ENCODE measurements around the gene VPS13C.

The VPS13C gene

DNA sequence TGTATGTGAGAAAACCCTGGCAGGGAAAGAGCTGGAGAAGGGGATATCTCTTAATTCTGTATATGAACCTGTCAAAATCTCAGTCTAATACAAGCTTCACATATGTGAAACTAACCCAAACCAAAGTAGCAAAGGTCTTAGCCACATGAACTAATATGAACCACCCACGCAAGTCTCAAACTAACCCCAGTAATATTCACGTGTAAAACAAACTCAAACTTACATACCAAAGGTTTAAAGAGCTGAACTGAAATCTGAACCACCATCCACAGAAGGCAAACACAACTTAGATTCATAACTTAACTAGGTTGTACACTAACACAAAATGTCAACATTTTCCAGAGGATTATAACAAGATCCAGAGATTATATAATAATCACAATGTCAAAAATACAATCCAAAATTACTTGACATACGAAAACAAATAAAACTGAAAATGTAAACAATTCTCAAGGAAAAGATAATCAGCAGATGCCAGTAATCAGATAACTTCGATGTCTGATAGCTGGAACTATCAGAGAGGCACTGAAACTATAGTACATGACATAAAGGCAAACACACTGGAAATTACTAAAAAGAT, 64.1 kb downstream of the VPS13C start:
- Histone ChIP-seq H3K4me3 (ENCODE audit: low read length) (no peak overlapping the region), H3K36me3 (ENCODE audit: control insufficient read depth, insufficient read depth, low read length) (no peaks in the 10 kb centered on the region), H3K27ac (ENCODE audit: low read length) (no peak overlapping the region), H3K9me3 (ENCODE audit: control insufficient read depth, insufficient read depth, low read length) (no peaks in the 10 kb centered on the region), H3K27me3 (ENCODE audit: control insufficient read depth, insufficient read depth, low read length) (no peaks in the 10 kb centered on the region), H3K4me1 (ENCODE audit: control insufficient read depth, insufficient read depth, low read length) (no peaks in the 10 kb centered on the region)
- WGBS (ENCODE audit: insufficient coverage, insufficient read length) = no CpG with 5 or more reads among the region's 4 CpGs
- DNase-seq (ENCODE audit: low read depth, low spot score) = no peak

DNA sequence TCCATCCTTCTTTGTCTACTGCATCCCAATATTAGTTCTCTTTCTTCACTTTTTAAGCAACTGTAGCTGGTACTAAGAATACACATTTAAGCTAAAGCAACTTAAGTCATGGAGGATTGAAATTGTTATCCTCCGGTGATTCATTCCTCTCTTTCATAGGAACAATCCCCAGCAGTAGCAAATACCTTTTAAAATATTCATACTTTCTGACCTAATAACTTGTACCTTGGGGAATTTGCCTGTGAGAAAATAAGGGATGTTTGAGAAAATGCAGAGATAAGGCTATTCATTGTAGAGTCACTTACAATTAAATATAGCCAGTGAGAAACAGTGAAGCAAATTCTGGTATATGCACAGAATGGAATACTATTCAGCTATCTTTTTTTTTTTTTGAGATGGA, 66.0 kb downstream of the VPS13C start:
- no CpG with 5 or more reads among the region's 1 CpG for WGBS (ENCODE audit: insufficient coverage, insufficient read length)
- Histone ChIP-seq H3K27ac (ENCODE audit: low read length) (no peak overlapping the region), H3K4me3 (ENCODE audit: low read length) (no peak overlapping the region), H3K36me3 (ENCODE audit: control insufficient read depth, insufficient read depth, low read length) (no peaks in the 10 kb centered on the region), H3K27me3 (ENCODE audit: control insufficient read depth, insufficient read depth, low read length) (no peaks in the 10 kb centered on the region), H3K9me3 (ENCODE audit: control insufficient read depth, insufficient read depth, low read length) (no peaks in the 10 kb centered on the region), H3K4me1 (ENCODE audit: control insufficient read depth, insufficient read depth, low read length) (no peaks in the 10 kb centered on the region)
- DNase-seq (ENCODE audit: low read depth, low spot score) = no peak

- Histone ChIP-seq H3K9me3 (ENCODE audit: control insufficient read depth, insufficient read depth, low read length) (no peaks in the 10 kb centered on the region), H3K27ac (ENCODE audit: low read length) (no peak overlapping the region), H3K36me3 (ENCODE audit: control insufficient read depth, insufficient read depth, low read length) (no peaks in the 10 kb centered on the region), H3K4me1 (ENCODE audit: control insufficient read depth, insufficient read depth, low read length) (no peaks in the 10 kb centered on the region), H3K4me3 (ENCODE audit: low read length) (no peak overlapping the region), H3K27me3 (ENCODE audit: control insufficient read depth, insufficient read depth, low read length) (no peaks in the 10 kb centered on the region)
- DNase-seq (ENCODE audit: low read depth, low spot score) = no peak
Observed at GRCh38 chr15:61992518-61992917, 67.7 kb downstream of the VPS13C start.

- WGBS (ENCODE audit: insufficient coverage, insufficient read length) = 100% methylated on average over 1 of the region's 5 CpGs
- Histone ChIP-seq H3K27me3 (ENCODE audit: control insufficient read depth, insufficient read depth, low read length) (no peaks in the 10 kb centered on the region), H3K4me3 (ENCODE audit: low read length) (no peak overlapping the region), H3K4me1 (ENCODE audit: control insufficient read depth, insufficient read depth, low read length) (no peaks in the 10 kb centered on the region), H3K9me3 (ENCODE audit: control insufficient read depth, insufficient read depth, low read length) (no peaks in the 10 kb centered on the region), H3K27ac (ENCODE audit: low read length) (no peak overlapping the region), H3K36me3 (ENCODE audit: control insufficient read depth, insufficient read depth, low read length) (no peaks in the 10 kb centered on the region)
- DNase-seq (ENCODE audit: low read depth, low spot score) = no peak
Observed at GRCh38 chr15:61989667-61990066, 70.6 kb downstream of the VPS13C start.

DNA sequence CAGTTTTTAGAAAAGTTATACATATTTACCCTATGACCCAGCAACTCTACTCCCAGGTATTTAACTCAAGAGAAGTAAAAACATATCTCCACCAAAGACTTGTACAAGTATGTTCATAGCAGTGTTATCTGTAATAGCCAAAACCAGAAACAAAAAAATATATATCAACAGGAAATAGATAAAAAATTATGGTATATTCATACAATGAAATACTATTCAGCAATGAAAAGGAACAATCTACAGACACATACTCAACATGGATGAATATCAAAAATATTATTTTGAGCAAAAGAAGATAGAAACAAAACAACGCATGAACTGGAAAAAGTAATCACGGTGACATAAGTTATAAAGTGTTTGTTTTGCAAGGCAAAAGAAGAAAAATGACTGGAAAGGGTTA, 72.4 kb downstream of the VPS13C start:
- no peaks in the 10 kb centered on the region for H3K9me3 ChIP-seq (ENCODE audit: control insufficient read depth, insufficient read depth, low read length)
- WGBS (ENCODE audit: insufficient coverage, insufficient read length) = no CpG with 5 or more reads among the region's 2 CpGs
- H3K4me3 ChIP-seq (ENCODE audit: low read length) = no peak overlapping the region
- no peaks in the 10 kb centered on the region for H3K4me1 ChIP-seq (ENCODE audit: control insufficient read depth, insufficient read depth, low read length)
- DNase-seq (ENCODE audit: low read depth, low spot score) = no peak
- H3K27ac ChIP-seq (ENCODE audit: low read length) = no peak overlapping the region
- no peaks in the 10 kb centered on the region for H3K27me3 ChIP-seq (ENCODE audit: control insufficient read depth, insufficient read depth, low read length)
- no peaks in the 10 kb centered on the region for H3K36me3 ChIP-seq (ENCODE audit: control insufficient read depth, insufficient read depth, low read length)

GRCh38 chr15:61983081-61983480, 77.2 kb downstream of the VPS13C start:
- no peaks in the 10 kb centered on the region for H3K9me3 ChIP-seq (ENCODE audit: control insufficient read depth, insufficient read depth, low read length)

DNA sequence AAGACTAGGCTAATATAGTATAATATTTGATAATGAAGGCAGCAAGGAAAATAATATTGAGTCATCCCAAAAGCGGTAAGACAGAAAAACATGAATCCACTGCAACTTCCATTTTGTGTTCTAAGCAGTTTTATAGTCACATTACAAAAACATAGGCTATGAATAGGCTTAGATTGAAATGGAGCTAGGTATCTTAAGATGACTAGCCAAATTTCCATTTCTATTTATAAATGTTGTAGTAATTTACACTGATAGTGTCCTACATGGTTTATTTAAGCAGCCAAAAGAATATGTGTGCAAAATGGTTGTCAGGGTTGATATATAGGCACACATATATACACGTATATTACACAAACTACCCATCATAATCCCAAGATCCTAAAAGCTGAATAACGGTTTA, 82.0 kb downstream of the VPS13C start:
- Histone ChIP-seq H3K9me3 (ENCODE audit: control insufficient read depth, insufficient read depth, low read length) (no peaks in the 10 kb centered on the region), H3K36me3 (ENCODE audit: control insufficient read depth, insufficient read depth, low read length) (no peaks in the 10 kb centered on the region), H3K27me3 (ENCODE audit: control insufficient read depth, insufficient read depth, low read length) (no peaks in the 10 kb centered on the region), H3K4me3 (ENCODE audit: low read length) (no peak overlapping the region), H3K4me1 (ENCODE audit: control insufficient read depth, insufficient read depth, low read length) (no peaks in the 10 kb centered on the region), H3K27ac (ENCODE audit: low read length) (no peak overlapping the region)
- no peak for DNase-seq (ENCODE audit: low read depth, low spot score)
- WGBS (ENCODE audit: insufficient coverage, insufficient read length) = no CpG with 5 or more reads among the region's 3 CpGs

More at GRCh38 chr15:61983081-61983480, 77.2 kb downstream of the VPS13C start:
- Histone ChIP-seq H3K36me3 (ENCODE audit: control insufficient read depth, insufficient read depth, low read length) (no peaks in the 10 kb centered on the region), H3K4me3 (ENCODE audit: low read length) (no peak overlapping the region), H3K27me3 (ENCODE audit: control insufficient read depth, insufficient read depth, low read length) (no peaks in the 10 kb centered on the region), H3K4me1 (ENCODE audit: control insufficient read depth, insufficient read depth, low read length) (no peaks in the 10 kb centered on the region), H3K27ac (ENCODE audit: low read length) (no peak overlapping the region)
- WGBS (ENCODE audit: insufficient coverage, insufficient read length) = no CpG with 5 or more reads among the region's 3 CpGs
- DNase-seq (ENCODE audit: low read depth, low spot score) = no peak

GRCh38 chr15:61974759-61975158, 85.5 kb downstream of the VPS13C start:
- H3K4me1 ChIP-seq (ENCODE audit: control insufficient read depth, insufficient read depth, low read length) = no peaks in the 10 kb centered on the region
- H3K9me3 ChIP-seq (ENCODE audit: control insufficient read depth, insufficient read depth, low read length) = no peaks in the 10 kb centered on the region
- no CpG with 5 or more reads among the region's 1 CpG for WGBS (ENCODE audit: insufficient coverage, insufficient read length)
- DNase-seq (ENCODE audit: low read depth, low spot score) = no peak
- no peaks in the 10 kb centered on the region for H3K27me3 ChIP-seq (ENCODE audit: control insufficient read depth, insufficient read depth, low read length)
- no peak overlapping the region for H3K4me3 ChIP-seq (ENCODE audit: low read length)
- H3K27ac ChIP-seq (ENCODE audit: low read length) = no peak overlapping the region
- H3K36me3 ChIP-seq (ENCODE audit: control insufficient read depth, insufficient read depth, low read length) = no peaks in the 10 kb centered on the region

DNA sequence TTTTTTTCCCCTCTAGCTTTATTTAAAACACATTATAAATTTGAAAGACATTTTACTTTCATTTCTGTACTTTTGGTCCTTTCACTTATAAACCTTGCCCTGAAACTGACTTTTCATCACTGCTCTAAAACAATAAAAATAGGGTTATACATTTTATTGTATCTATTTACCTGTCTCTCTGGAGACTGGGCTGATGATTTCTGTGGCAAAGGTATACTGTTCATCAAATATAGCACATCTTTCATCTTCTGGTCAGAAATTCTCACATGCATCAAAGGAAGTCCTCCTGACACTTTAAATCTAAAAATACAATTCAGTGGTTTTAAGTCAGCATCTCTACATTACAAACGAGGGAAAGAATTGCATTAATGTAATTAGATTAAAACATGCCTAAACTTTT, 86.1 kb downstream of the VPS13C start:
- Histone ChIP-seq H3K27ac (ENCODE audit: low read length) (no peak overlapping the region), H3K27me3 (ENCODE audit: control insufficient read depth, insufficient read depth, low read length) (no peaks in the 10 kb centered on the region), H3K4me3 (ENCODE audit: low read length) (no peak overlapping the region), H3K4me1 (ENCODE audit: control insufficient read depth, insufficient read depth, low read length) (no peaks in the 10 kb centered on the region), H3K36me3 (ENCODE audit: control insufficient read depth, insufficient read depth, low read length) (no peaks in the 10 kb centered on the region), H3K9me3 (ENCODE audit: control insufficient read depth, insufficient read depth, low read length) (no peaks in the 10 kb centered on the region)
- no peak for DNase-seq (ENCODE audit: low read depth, low spot score)
- no CpG with 5 or more reads among the region's 1 CpG for WGBS (ENCODE audit: insufficient coverage, insufficient read length)

DNA sequence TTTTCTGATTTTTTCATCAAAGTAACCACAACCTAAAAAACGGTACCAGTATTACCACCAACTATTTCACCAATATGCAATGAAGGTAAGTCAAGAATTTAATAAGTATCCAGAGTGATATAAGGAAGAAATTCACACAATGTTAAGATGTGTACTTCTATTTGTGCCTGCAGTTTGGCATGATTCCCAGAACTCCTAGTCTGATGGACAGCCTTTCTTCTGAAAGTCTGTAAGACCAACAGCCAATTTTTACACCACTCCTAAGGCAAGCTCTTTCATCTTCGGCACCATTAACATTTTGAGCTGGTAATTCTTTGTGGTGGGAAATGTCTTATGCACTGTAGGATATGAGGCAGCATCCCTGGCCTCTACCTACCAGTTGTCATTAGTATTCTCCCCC, 108.3 kb downstream of the VPS13C start:
- Histone ChIP-seq H3K4me3 (ENCODE audit: low read length) (no peak overlapping the region), H3K9me3 (ENCODE audit: control insufficient read depth, insufficient read depth, low read length) (no peaks in the 10 kb centered on the region), H3K36me3 (ENCODE audit: control insufficient read depth, insufficient read depth, low read length) (no peaks in the 10 kb centered on the region), H3K4me1 (ENCODE audit: control insufficient read depth, insufficient read depth, low read length) (no peaks in the 10 kb centered on the region), H3K27ac (ENCODE audit: low read length) (no peak overlapping the region), H3K27me3 (ENCODE audit: control insufficient read depth, insufficient read depth, low read length) (no peaks in the 10 kb centered on the region)
- WGBS (ENCODE audit: insufficient coverage, insufficient read length) = no CpG with 5 or more reads among the region's 2 CpGs
- no peak for DNase-seq (ENCODE audit: low read depth, low spot score)

DNA sequence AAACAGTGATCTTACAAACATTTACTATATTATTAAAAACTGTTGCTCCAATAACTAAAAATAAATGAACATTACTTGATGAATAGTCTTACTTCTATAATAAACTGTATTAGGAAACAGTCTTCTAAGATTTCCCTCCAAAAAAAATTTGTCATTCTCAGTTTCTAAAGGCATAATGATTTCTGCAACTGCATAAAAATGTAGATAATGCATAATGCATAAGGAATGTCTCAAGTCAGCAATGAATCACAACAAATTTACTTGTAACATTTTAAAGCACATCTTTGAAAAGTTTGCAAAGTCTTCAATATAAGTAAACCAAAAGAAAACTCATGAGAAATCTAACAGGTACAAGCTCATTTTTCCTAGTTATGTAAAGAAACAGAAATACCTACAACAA, 113.5 kb downstream of the VPS13C start:
- DNase-seq (ENCODE audit: low read depth, low spot score) = no peak
- Histone ChIP-seq H3K36me3 (ENCODE audit: control insufficient read depth, insufficient read depth, low read length) (no peaks in the 10 kb centered on the region), H3K4me1 (ENCODE audit: control insufficient read depth, insufficient read depth, low read length) (no peaks in the 10 kb centered on the region)

More for the DNA sequence above, 113.5 kb downstream of the VPS13C start:
- no peak overlapping the region for H3K27ac ChIP-seq (ENCODE audit: low read length)
- H3K9me3 ChIP-seq (ENCODE audit: control insufficient read depth, insufficient read depth, low read length) = no peaks in the 10 kb centered on the region
- no peaks in the 10 kb centered on the region for H3K27me3 ChIP-seq (ENCODE audit: control insufficient read depth, insufficient read depth, low read length)
- H3K4me3 ChIP-seq (ENCODE audit: low read length) = no peak overlapping the region
